CD4-positive, alpha-beta T cell treated with Interleukin-10 for 1 hour (primary cell): ENCODE data around the gene NUAK1.
A peak's percentile ranks its signal among the peaks of the same experiment; 100 is the strongest.

Experiments
- DNase-seq: peaks from one replicate; pipeline ENCODE4 v3.0.0-alpha.2; 2020

Gene NUAK1

DNA sequence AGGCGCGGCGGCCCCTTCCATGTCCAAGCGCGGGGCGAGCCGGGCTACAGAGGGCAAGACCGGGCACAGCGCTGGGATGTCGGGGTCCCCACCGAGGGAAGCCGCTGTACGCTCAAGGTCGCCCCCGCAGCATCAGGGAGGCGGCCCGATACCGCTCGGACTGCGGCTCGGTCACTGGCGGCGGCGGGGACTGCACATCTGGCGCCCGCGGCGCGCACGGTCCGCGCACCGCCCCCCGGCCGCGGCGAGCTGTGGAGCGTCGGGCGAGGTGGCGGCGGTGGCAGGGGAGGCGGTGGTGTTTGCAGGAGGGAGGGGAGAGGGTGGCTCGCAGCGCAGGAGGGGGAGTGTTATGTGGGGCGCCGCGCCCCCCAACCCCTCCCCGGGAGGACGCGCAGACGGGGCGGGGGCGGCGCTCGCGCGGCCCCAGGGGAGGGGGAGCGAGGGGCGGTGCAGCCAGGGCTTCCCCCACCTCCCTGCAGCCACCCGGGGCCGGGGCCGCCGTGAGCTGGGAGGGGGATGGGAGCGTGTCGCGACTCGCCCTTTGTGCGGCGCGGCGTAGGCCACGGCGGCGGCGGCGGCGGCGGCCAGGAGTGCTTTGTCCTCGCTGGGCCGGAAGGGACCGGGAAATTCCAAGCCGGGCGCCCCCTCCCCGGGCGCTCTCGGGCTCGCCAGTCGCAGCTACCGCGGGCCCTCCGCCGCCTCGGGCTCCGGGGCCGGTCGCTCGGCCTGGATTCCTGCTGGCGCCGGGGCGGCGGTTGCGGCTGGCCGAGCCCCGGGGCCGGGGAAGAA lies at the start of gene NUAK1:
Gene NUAK1, minus strand, starts transcription at position 322 of the 789 bp plus-strand sequence. Its CDS starts 301 bp downstream, at position 21.
- peak; percentile 9 for DNase-seq

DNA sequence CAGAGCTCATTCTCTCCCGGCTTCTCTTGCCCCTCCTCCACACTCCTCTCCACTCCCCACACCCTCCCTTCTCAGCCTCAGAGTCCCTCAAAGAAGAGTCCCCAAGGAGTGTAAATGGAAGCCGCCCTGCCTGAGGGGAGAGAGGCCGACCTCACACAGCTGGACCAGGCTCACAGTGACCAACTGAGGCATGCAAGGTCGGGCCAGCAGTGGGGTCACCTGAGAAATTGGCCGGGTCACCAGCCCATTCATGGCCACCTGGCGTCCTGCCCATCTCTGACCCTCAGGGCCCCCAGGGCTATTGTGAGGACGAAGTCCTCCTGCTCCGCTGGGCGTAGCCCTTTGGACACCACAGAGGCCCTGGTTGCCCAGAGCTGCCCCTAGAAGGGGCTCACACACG lies 49.5 kb upstream of the NUAK1 start:
- DNase-seq = no peak

DNA sequence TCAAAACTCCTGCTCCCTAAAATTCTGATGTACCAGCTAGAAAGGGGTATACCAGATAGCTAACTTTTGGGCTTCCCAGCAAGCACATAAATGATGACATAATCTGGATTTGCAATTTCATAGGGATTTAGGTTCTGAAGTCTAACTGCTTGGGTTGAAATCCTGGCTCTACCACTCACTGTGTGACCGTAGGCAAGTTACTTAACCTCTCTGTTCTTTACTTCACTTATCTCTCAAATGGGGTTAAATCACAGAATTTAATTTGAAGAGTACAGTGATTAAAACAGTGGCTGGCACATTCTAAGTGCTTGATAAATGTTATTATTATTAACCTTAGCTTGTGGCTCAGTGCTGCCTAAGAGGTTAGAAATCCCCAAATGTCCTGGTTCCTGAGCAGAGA lies 49.1 kb upstream of the NUAK1 start:
- DNase-seq = no peak

DNA sequence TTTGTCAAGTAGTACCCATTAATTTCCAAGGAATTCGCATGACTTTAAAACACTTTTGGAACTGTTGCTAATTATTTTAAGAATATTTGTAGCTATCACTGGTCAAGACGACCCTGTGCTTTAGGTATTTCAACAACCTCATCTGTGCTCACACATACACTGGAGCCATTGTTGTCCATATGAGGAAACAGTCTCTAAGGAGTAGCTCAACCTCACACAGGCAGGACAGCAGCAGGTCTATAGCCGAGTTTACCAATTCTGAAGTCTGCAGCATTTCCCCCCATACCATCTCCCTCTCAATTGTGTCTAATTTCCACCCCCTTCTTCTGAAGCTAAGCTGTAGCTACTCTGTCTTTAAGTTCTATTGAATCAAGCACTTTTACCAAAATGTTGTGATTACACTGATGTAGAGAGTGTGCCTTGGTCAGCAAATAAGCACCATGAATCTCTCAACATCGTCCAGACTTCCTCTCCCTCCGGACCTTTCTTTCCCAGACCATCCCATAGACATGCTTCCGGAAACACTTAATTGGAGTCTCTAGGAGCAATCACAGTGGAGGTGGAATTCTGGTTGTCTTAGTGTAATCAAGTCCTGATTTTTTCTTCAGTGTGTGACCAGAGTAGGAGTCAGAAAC lies 48.5 kb upstream of the NUAK1 start:
- no peak for DNase-seq

DNA sequence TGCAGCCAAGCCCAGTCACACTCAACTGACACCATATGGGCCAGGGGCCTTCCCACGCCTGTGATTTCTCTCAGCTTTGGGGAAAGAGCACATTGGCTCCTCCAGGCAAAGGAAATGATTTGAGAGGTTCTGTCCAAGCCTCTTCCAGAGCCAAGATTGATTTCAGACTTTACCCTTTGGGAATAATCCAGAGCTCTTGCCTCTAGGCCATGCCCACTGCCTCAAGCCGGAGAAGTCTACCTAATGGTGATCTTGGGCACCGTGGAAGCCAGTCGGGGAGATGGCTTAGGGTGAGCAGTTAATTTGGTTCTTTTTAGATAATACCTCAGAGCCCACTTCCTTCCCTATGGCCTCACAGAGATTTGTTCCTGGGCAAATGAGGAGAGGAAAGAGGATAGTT lies 45.0 kb upstream of the NUAK1 start:
- no peak for DNase-seq

DNA sequence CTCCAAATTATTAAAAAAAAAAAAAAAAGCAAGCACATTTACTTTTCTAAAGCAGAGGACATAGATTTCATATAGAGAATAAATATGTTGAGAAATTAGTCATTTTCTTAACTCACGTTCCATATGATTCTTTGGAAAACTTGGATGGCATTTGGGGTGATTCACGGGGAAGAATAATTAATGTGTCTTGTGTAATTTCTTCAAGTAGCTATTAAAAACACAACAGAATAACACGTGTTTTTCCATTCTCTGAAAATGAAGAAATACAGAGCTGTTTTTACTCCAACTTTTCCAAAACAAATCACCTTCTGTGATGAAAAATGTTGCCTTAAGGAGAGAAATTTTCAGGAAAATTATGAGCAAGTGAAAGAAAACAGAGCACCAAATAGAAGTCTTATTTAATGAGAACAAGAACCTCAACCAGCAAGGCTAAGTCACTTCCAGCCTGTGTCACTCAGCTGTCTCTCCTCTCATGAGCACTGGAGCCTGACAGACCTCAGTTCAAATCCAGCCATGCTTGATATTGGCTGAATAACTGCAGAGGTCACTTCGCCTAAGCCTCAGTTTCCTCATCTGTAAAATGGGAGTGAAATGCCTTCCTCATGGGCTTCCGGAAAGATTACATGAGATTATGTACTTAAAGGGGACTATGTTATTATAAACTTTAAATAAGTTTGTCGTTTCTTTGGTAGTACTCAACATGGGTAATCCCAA lies 42.8 kb upstream of the NUAK1 start:
- no peak for DNase-seq

DNA sequence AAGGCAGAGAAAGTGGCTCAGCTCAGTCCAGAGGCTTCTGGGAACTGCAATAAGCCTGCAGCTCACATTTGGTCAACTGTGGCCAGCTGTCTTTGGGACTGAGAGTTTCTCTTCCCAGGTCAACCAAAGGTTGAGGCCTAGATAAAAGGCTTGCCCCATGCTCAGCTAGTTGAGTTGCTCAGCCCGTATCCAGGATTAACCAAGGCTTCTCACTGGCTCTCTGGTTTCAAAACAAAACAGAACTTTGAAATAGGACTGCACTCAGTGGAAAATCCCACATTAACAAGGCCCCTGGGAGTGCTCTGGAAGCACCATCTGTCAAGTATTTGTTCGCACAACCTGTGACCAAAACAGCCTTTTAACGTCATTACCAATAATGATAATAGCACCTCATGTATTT lies 40.3 kb upstream of the NUAK1 start:
- no peak for DNase-seq

DNA sequence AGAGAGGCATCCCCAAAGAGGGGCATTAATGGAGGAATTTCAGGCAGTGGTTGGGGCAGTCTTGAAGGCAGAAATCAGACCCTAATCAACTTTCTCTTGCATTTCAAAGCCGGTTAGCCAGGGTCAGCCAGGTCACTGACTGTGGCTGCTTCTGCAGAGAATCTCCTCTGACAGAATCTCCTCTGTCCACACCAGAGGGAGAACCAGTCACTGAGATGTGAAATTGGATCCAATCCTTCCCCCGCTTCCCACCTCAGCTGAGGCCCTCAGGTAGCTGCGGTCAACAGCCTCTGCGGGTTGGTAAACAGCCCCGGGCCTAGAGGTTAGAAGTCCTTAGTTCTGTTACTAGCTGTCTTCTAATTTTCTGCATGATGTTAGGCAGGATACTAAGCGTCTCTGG lies 39.8 kb upstream of the NUAK1 start:
- DNase-seq = no peak

DNA sequence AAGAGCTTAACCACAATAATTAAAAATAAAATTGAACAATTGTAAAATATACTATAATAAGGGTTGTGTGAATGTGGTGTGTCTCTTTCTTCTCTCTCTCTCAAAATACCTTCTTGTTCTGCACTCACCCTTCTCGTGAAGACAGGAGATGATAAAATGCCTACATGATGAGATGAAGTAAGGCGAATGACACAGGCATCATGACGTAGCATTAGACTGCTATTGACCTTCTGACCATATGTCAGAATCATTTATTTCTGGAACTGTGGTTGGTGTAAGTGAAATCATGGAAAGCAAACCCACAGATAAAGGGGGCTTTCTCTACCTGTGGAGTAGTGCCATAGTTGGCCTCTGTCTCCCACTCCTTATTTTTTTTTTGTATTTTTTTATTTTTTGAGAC lies 37.8 kb upstream of the NUAK1 start:
- no peak for DNase-seq

DNA sequence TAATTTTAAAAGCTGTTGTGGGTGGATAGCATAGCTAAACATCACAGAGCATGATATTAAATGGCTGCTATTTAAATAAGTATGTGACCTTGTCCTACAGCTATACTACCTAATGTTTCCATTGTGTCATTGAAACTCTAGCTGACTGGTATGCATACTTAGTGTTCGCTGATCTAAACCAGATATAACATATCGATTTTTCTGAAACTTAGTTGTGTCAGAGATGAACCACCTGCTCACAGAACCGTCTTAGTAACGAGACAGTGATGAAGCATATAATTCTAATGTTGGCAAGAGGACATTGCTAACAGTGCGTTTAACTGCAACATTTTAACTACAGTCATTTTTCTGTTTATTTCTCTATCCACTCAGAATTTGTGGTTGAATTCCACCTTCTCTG lies 36.1 kb upstream of the NUAK1 start:
- no peak for DNase-seq

DNA sequence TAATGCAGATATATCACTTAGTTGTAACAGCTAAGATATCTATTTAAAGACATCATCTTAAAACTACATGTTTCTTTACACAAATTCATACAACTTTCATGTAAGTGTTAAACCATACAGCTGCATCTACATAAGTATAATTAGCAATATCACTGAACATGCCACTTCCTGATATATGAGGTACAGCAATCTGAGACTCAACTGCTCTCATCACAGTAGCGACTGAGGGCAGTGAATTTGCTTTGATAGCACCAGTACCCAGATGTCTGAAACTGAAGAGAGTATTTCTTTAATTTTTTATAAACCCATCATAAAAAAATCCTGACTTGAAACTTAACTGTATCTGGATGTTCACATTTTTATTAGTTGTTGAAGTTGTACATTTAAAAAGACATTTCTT lies 34.7 kb upstream of the NUAK1 start:
- no peak for DNase-seq

DNA sequence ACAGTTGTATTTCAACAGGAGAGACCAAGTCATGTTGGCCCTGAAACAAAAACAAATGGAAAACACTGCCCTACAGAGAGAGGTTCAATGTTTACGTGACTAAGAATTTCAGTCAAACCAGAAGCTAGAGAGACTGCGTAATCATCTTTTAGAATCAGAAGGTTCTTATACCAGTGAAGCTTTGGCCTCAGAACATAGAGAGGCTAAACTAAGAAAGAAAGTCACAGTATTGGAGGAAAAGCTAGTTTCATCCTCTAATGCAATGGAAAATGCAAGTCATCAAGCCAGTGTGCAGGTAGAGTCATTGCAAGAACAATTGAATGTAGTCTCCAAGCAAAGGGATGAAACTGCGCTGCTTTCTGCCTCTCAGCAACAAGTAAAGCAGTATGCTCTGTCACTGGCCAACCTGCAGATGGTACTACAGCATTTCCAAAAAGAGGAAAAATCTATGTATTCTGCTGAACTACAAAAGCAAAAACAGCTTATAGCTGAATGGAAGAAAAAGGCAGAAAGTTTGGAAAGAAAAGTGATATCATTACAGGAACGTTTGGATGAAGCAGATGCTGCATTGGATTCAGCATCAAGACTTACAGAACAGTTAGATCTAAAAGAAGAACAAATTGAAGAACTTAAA lies 32.5 kb upstream of the NUAK1 start:
- no peak for DNase-seq

DNA sequence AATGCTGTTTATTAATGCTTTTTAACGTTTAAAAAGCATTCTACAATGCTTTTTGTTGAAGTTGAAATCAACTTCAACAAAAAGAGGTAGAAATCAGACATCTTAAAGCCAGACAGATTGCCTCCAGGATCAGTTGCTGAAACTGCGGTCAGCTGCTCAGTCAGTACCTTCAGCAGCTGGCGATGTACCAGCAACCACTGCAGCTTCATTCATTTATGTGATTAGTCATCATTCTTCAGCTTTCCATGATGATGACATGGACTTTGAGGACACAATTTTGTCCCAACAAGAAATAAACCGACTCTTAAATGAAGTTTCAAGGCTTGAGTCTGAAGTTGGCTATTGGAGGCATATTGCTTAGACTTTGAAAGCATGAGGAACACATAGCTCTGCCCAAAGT lies 31.5 kb upstream of the NUAK1 start:
- DNase-seq = no peak

DNA sequence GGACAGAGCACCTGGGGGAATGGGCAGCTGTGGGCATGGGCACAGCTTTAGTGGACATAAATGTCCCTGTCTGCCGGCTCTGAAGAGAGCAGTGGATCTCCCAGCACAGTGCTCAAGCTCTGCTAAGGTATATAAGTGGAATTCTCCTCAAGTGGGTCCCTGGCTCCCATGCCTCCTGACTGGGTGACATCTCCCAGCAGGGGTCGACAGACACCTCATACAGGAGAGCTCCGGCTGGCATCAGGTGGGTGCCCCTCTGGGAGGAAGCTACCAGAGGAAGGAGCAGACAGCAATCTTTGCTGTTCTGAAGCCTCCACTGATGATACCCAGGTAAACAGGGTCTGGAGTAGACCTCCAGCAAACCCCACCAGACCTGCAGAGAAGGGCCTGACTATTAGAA lies 25.0 kb upstream of the NUAK1 start:
- no peak for DNase-seq

DNA sequence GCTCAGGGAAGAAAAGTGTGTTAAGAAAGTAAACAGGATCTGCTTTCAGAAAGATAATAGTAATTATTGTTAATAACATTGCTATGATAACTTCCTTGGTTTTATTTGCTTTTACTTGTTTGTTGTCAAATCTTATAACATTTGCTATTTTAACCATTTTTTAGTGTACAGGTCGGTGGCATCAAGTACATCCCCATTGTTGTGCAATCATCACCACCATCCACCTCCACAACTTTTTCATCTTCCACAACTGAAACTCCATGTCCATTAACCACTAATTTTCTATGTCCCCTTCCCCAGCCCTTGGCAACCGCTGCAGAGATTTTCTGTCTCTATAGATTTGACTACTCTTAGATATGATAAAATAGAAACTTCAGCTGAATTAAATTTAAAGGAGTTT lies 22.7 kb upstream of the NUAK1 start:
- no peak for DNase-seq

DNA sequence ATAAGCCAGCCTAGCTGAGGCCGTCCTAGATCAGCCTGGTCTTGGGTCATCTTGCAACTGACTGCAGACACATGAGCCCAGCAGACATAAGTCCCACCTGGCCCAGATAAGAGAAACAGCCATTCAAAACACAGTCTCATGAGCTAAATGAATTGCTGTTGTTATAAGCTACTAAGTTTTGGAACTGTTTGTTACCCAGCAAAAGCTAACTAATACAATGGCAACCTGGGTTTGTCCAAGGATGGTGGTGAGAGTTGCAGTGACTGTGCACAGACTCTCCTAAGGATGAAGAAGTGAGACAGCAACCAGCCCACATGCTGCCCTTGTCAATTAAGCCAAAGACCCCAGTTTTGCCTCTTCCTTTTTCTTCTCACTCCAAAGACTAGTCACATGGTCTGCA lies 22.2 kb upstream of the NUAK1 start:
- no peak for DNase-seq

DNA sequence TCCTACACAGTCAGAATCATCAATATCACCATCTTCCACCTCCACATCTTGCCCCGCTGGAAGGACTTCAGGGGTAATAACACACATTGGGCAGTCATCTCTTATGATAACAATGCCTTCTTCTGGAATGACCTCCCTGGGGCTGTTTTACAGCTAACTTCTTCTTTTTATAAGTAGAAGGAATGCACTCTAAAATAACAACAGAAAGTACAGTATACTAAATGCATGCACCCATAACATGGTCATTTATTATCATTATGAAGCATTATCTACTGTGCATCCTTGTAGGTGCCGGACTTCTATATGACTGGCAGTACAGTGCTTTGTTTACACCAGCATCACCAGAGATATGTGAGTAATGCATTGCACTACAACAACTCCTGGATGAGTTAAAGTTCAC lies 19.0 kb upstream of the NUAK1 start:
- no peak for DNase-seq

DNA sequence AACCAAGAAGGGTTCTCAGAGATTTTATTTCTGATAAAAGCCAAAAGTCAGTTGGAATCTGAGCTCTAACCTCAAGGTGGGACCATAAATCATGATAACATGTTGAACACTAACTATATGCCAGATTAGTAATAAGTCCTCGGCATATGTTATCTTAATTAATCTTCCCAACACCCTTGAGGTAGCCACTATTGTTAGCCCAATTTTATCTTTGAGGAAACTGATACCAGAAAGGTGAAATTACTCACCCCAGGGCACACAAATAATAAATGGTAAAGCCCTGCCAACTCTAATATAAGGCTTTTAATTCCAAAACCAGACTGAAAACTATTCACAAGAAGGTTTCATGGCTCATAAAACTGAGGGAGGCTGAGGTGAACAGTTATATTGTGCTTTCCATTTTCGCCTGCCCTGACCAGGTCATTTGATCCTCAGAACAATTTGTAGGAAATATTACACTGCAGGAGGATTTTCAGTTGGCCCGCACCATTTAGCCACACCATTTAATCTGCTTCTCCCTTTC lies 16.1 kb upstream of the NUAK1 start:
- no peak for DNase-seq

DNA sequence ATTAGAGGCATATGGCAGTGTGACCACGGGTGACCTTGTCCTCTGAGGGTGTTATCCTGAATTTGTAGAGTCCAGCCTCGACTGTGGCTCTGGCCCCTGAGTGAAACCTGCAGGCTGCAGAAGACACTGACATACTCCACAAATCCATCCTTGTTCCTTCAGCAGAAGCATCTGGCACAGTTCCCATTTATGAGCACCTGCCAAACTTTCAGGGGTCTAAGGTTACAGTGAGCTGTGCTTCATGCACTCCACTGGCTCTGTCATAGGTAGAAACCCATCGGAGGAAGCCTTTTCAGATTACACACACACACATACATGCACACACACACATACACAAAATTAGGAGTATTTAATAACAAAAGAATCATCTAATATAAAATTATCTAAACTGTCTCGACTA lies 13.6 kb upstream of the NUAK1 start:
- DNase-seq = no peak

DNA sequence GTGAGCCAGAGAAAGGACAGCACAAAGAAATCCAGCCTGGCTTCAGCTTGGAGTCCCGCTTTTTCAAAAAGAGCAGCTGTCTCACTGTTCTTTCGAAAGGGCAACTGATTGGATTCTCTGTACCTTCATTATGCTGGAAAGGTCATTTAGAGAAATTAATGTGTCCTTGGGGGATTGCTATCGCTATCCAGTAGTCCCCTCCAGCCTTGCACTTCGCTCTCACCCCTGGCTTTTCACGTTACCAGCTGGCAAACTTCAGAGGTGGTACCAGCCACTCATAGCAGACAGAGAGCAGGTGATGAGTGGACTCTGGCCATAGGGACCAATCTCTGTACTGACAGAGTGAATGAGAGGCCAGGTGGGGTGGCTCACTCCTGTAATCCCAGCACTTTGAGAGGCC lies 11.8 kb upstream of the NUAK1 start:
- no peak for DNase-seq

DNA sequence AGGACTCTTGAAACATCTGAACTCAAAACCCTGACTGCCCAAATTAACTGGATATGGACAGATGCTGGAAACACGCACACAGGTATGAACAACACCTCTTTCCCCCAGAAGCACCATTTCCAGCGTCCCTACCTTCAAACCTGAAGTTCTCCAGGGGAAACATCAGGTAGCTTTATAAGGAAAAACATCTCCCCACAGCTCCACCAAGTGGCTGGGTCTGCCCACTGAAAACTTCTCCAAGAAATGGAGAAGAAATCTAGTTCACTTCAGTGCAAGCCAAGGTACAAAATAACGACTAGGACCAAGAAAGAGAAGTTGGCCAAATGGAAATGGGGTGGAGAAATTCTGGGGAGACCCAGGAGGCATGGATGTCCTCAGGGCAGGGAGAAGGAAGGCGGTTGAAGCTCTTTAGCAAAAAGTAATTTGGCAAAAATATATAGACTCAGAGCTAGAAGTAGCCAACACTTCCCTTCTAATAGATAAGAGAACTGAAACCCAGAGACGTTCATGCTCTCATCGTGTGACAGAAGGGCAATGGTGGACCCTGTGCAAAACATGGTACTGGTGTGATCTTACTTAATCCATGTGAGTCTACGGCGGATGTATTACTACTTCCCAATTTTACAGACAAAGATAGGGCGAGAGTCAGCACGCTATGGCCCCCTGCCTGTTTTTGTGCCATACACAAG lies 10.5 kb upstream of the NUAK1 start:
- no peak for DNase-seq

DNA sequence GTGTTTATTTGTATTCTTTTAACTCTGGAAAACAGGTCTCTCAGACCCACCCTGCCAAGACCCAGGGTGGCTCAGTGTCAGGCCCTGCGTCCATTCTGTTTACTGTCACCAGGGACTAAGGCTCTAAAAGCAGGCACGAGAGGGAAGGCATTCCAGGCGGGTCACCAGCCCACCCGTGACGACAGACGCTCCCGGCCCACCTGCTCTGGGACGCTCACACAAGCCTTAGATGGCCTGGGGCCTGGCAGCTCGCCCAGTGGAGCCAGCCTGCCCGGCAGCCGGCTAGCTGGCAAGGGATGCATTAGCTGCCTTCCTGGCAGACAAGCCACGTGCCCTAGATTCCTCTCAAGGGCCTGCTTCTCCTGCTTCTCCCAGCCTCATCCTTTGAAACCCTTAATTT lies 9.2 kb upstream of the NUAK1 start:
- DNase-seq = no peak

DNA sequence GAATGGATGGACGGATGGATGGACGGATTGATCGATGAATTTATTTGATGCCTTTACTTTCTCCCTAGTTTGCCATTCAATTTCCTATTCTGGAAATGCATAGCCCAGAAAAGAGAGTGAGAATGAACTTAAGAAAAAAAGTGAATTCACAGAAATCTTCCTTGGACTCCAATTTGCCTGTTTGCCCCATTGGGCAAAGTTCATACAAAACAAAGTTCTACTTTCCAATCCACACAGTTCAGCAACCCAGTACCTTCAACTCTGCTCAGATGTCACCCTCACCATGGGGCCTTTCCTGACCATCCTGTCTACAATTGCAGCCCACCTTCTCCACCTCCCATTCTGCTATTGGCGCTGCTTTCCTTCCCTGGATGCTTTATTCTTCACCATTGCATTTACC lies 8.2 kb upstream of the NUAK1 start:
- DNase-seq = no peak
